Osteocyte (in vitro differentiated cells): ENCODE data around the gene AASS. TPM values are rescaled to one million over a fixed set of nuclear protein-coding genes. Genes with fewer than 3 reads are reported as not detected.
A peak's percentile ranks its signal among the peaks of the same experiment; 100 is the strongest.

ENCODE experiments used
- DNase-seq: peaks from one replicate; pipeline ENCODE4 v3.0.0; 2021; ENCODE audit warnings: mixed read lengths; ENCODE audit not compliant: unreplicated experiment; ENCODE audit errors: extremely low spot score
- H3K27ac Mint-ChIP-seq: one replicate; pipeline ENCODE4 v1.8.0; 2021; ENCODE audit warnings: mild to moderate bottlenecking, mixed read lengths; ENCODE audit not compliant: unreplicated experiment
- H3K27me3 Mint-ChIP-seq: one replicate; pipeline ENCODE4 v1.8.0; 2021; ENCODE audit warnings: mixed read lengths; ENCODE audit not compliant: unreplicated experiment
- H3K36me3 Mint-ChIP-seq: one replicate; pipeline ENCODE4 v1.8.0; 2021; ENCODE audit warnings: mixed read lengths; ENCODE audit not compliant: unreplicated experiment
- H3K4me1 Mint-ChIP-seq: one replicate; pipeline ENCODE4 v1.8.0; 2021; ENCODE audit warnings: mixed read lengths; ENCODE audit not compliant: unreplicated experiment
- H3K4me3 Mint-ChIP-seq: one replicate; pipeline ENCODE4 v1.8.0; 2021; ENCODE audit warnings: mild to moderate bottlenecking, moderate library complexity, mixed read lengths; ENCODE audit not compliant: unreplicated experiment
- H3K9me3 Mint-ChIP-seq: one replicate; pipeline ENCODE4 v1.8.0; 2021; ENCODE audit warnings: mixed read lengths; ENCODE audit not compliant: unreplicated experiment
- CTCF ChIP-seq: fragments of 200-600 bp; sonication (generic); IDR thresholded peaks from 2 replicates; pipeline ENCODE4 v1.5.0; 2021; ENCODE audit warnings: antibody characterized with exemption, mild to moderate bottlenecking, moderate library complexity
- total RNA-seq: library from RNA; stranded (reverse); gene quantifications from 2 replicates; pipeline ENCODE4 v1.2.1, GENCODE V29; 2021

AASS gene
- total RNA-seq, 1 donor from 2014 or later, result 21.3 TPM

- H3K9me3 Mint-ChIP-seq, result no peaks in the 10 kb centered on the region
- TF ChIP-seq CTCF, result no peak
- no peak for DNase-seq
- H3K27ac Mint-ChIP-seq, result no peak overlapping the region
- peaks cover 9% of the 10 kb centered on the region for H3K27me3 Mint-ChIP-seq
- H3K4me1 Mint-ChIP-seq, result peaks cover 9% of the 10 kb centered on the region
- H3K36me3 Mint-ChIP-seq, result no peaks in the 10 kb centered on the region
- no peak overlapping the region for H3K4me3 Mint-ChIP-seq
These were observed 4.0 kb upstream of the AASS start for GRCh38 chr7:122148081-122148480.

GRCh38 chr7:122145937-122146645, 2.0 kb upstream of the AASS start:
- Mint-ChIP-seq H3K27me3 (peaks cover 9% of the 10 kb centered on the region), H3K9me3 (no peaks in the 10 kb centered on the region), H3K27ac (no peak overlapping the region), H3K4me3 (no peak overlapping the region), H3K4me1 (peaks cover 25% of the 10 kb centered on the region), H3K36me3 (no peaks in the 10 kb centered on the region)
- TF ChIP-seq CTCF, result no peak
- no peak for DNase-seq

- Mint-ChIP-seq H3K4me1 (peaks cover 29% of the 10 kb centered on the region), H3K27ac (peak overlapping the region; percentile 96), H3K36me3 (no peaks in the 10 kb centered on the region), H3K9me3 (no peaks in the 10 kb centered on the region), H3K27me3 (peaks cover 7% of the 10 kb centered on the region), H3K4me3 (peak overlapping the region; percentile 91)
- TF ChIP-seq CTCF, result no peak
- DNase-seq, result no peak
These were observed 686 bp downstream of the AASS start for GRCh38 chr7:122143376-122143750.

- no peaks in the 10 kb centered on the region for H3K27me3 Mint-ChIP-seq
- H3K9me3 Mint-ChIP-seq, result no peaks in the 10 kb centered on the region
- H3K4me1 Mint-ChIP-seq, result peaks cover 51% of the 10 kb centered on the region
- no peak for TF ChIP-seq CTCF
- H3K4me3 Mint-ChIP-seq, result no peak overlapping the region
- no peak for DNase-seq
- no peak overlapping the region for H3K27ac Mint-ChIP-seq
- no peaks in the 10 kb centered on the region for H3K36me3 Mint-ChIP-seq
These were observed 3.1 kb downstream of the AASS start for GRCh38 chr7:122140918-122141317.

GRCh38 chr7:122137251-122138077, 6.6 kb downstream of the AASS start:
- Mint-ChIP-seq H3K4me3 (peak overlapping the region; percentile 68), H3K27ac (peak overlapping the region; percentile 80)
- no peak for DNase-seq

More at GRCh38 chr7:122137251-122138077, 6.6 kb downstream of the AASS start:
- no peak for TF ChIP-seq CTCF
- peaks cover 39% of the 10 kb centered on the region for H3K4me1 Mint-ChIP-seq
- H3K36me3 Mint-ChIP-seq, result peaks cover 8% of the 10 kb centered on the region
- H3K9me3 Mint-ChIP-seq, result no peaks in the 10 kb centered on the region
- no peaks in the 10 kb centered on the region for H3K27me3 Mint-ChIP-seq
